Measurements from ENCODE around the gene GGT6.

DNA sequence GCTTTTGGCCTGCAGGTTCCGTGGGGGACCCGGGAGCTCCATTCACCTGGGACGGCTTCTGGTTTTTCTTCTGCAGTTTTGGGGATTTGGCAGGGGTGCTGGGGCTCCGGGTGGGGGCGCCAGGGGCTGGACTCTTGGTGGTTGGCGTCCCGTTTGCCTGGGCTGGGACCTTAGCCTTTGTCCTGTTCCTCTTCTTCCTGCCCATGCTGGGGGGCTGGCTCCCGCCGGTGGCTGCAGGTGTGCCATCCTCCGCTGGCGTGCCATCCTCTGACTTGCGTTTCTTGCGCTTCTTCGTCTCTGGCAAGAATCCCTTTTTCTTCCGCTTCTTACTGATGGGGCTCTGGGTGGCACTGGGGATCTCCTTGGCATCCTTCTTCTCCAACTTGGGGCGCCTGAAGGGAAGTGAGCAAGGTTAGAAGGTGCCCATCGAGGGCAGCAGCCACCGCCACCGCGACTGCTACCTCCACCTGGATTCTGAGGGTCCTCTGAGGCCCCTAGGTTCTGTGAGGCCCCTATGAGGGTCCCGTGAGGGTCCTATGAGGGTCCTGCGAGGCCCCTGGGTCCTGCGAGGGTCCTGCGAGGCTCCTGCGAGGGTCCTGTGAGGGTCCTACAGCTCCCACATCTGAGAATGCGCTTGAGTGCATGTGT, 20.7 kb downstream of the GGT6 start:
- TF ChIP-seq, protein P1, sequence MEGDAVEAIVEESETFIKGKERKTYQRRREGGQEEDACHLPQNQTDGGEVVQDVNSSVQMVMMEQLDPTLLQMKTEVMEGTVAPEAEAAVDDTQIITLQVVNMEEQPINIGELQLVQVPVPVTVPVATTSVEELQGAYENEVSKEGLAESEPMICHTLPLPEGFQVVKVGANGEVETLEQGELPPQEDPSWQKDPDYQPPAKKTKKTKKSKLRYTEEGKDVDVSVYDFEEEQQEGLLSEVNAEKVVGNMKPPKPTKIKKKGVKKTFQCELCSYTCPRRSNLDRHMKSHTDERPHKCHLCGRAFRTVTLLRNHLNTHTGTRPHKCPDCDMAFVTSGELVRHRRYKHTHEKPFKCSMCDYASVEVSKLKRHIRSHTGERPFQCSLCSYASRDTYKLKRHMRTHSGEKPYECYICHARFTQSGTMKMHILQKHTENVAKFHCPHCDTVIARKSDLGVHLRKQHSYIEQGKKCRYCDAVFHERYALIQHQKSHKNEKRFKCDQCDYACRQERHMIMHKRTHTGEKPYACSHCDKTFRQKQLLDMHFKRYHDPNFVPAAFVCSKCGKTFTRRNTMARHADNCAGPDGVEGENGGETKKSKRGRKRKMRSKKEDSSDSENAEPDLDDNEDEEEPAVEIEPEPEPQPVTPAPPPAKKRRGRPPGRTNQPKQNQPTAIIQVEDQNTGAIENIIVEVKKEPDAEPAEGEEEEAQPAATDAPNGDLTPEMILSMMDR (IDR thresholded peaks at IDR 0.05; ENCODE audit: low read depth, low read length): no peak
- no peak for TF ChIP-seq EZH2phosphoT487 (IDR thresholded peaks at IDR 0.05; ENCODE audit: low read depth)

All from OCI-LY3 (cell line).